Prostate gland (tissue), 2 donors: ENCODE data around the gene SLC17A2.

Experiments used
- POLR2A ChIP-seq: fragments of 450-650 bp; IDR thresholded peaks from one replicate; pipeline ENCODE4 v1.6.1; 2016; ENCODE audit warnings: antibody characterized with exemption, mild to moderate bottlenecking
- TF ChIP-seq, protein P1 (sequence below), 4 experiments: fragments of 200-600 bp in 2 of 4; fragments of 450-650 bp in 2 of 4; sonication (generic) in 2 of 4; IDR thresholded peaks; 1 replicate in 3 of 4; 2 replicates in 1 of 4; pipeline ENCODE4 v1.5.1; 2016 to 2019; ENCODE audit warnings: antibody characterized with exemption in 4 of 4, mild to moderate bottlenecking in 2 of 4, moderate library complexity in 2 of 4

DNA sequence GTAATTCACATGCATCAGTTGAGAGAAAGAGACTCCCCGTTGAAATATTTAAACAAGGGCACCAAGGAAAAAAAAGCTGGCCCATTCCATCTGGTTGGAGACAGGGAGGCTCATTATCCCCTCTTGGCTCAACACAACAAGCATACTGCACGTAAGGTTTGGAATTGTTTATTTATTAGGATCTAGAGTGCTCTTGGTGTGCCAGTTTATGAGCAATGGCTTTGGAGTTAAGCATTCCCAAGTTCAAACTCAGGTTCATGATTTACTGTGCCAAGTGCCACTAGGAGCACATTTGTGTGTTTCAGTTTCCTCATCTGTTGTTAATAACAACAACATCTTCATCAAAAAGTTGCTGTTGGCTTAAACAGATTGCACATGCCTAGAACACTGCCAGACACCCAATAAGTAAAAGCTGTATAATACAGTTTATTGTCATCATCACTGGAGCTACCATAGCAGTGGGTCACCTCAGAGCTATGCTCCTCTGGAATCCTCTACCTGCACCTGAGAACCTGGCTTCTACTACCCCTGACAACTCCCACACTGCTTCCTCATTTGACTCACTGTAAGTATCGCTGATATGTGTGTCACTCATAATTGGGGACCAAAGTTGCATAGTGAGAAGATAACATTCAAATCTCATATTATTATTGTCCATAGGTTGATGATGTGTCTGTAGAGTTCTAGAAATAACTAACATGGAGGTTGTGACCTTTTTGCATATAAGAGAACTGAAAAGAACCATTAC is 61.9 kb downstream of the SLC17A2 start:
- TF ChIP-seq, protein P1, sequence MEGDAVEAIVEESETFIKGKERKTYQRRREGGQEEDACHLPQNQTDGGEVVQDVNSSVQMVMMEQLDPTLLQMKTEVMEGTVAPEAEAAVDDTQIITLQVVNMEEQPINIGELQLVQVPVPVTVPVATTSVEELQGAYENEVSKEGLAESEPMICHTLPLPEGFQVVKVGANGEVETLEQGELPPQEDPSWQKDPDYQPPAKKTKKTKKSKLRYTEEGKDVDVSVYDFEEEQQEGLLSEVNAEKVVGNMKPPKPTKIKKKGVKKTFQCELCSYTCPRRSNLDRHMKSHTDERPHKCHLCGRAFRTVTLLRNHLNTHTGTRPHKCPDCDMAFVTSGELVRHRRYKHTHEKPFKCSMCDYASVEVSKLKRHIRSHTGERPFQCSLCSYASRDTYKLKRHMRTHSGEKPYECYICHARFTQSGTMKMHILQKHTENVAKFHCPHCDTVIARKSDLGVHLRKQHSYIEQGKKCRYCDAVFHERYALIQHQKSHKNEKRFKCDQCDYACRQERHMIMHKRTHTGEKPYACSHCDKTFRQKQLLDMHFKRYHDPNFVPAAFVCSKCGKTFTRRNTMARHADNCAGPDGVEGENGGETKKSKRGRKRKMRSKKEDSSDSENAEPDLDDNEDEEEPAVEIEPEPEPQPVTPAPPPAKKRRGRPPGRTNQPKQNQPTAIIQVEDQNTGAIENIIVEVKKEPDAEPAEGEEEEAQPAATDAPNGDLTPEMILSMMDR (IDR thresholded peaks at IDR 0.05), result no peak
- TF ChIP-seq POLR2A, result no peak
